Epithelial cell of proximal tubule (primary cell): Measurements from ENCODE around the gene MBP. TPM values are rescaled to one million over a fixed set of nuclear protein-coding genes. Genes with fewer than 3 reads are reported as not detected.

ENCODE experiments used
- DNase-seq: peaks from one replicate; pipeline ENCODE4 v3.0.0-alpha.2; 2011; ENCODE audit warnings: low read depth
- H3K4me3 ChIP-seq: 2 replicates; pipeline ENCODE4 v1.5.1; 2011; ENCODE audit warnings: low read depth, mild to moderate bottlenecking, low read length
- CTCF ChIP-seq: conservative IDR thresholded peaks from 2 replicates; pipeline ENCODE4 v1.5.1; 2012; ENCODE audit warnings: low read depth, mild to moderate bottlenecking, low read length
- total RNA-seq: library from RNA; depleted of rRNA; stranded (reverse); fragments of >200 nt; gene quantifications from 2 replicates; pipeline ENCODE4 v1.2.3, GENCODE V29; 2015

MBP gene
- total RNA-seq, 1 donor from 2014 or later = 19.1 TPM

- DNase-seq = no peak
- no peak overlapping the region for H3K4me3 ChIP-seq
- TF ChIP-seq CTCF = no peak
These were observed 131.5 kb downstream of the MBP start for GRCh38 chr18:77001041-77001440.

- DNase-seq = no peak
- TF ChIP-seq CTCF = peak; percentile 99
- no peak overlapping the region for H3K4me3 ChIP-seq
These were observed 132.1 kb downstream of the MBP start for GRCh38 chr18:77000527-77000926.

GRCh38 chr18:76999077-76999476, 133.5 kb downstream of the MBP start:
- H3K4me3 ChIP-seq = no peak overlapping the region
- TF ChIP-seq CTCF = no peak
- DNase-seq = no peak

GRCh38 chr18:76997951-76998808, 134.4 kb downstream of the MBP start:
- H3K4me3 ChIP-seq = no peak overlapping the region
- no peak for DNase-seq
- no peak for TF ChIP-seq CTCF

- no peak overlapping the region for H3K4me3 ChIP-seq
- TF ChIP-seq CTCF = no peak
- no peak for DNase-seq
These were observed 136.2 kb downstream of the MBP start for GRCh38 chr18:76996429-76996828.

- TF ChIP-seq CTCF = no peak
- H3K4me3 ChIP-seq = no peak overlapping the region
- DNase-seq = no peak
These were observed 136.7 kb downstream of the MBP start for GRCh38 chr18:76995896-76996295.
